Femur (tissue), 1 donor: ENCODE measurements around the gene HEXIM1.

Experiments
- DNase-seq: peaks from one replicate; pipeline ENCODE4 v3.0.0-alpha.2; 2017

Gene HEXIM1

DNA sequence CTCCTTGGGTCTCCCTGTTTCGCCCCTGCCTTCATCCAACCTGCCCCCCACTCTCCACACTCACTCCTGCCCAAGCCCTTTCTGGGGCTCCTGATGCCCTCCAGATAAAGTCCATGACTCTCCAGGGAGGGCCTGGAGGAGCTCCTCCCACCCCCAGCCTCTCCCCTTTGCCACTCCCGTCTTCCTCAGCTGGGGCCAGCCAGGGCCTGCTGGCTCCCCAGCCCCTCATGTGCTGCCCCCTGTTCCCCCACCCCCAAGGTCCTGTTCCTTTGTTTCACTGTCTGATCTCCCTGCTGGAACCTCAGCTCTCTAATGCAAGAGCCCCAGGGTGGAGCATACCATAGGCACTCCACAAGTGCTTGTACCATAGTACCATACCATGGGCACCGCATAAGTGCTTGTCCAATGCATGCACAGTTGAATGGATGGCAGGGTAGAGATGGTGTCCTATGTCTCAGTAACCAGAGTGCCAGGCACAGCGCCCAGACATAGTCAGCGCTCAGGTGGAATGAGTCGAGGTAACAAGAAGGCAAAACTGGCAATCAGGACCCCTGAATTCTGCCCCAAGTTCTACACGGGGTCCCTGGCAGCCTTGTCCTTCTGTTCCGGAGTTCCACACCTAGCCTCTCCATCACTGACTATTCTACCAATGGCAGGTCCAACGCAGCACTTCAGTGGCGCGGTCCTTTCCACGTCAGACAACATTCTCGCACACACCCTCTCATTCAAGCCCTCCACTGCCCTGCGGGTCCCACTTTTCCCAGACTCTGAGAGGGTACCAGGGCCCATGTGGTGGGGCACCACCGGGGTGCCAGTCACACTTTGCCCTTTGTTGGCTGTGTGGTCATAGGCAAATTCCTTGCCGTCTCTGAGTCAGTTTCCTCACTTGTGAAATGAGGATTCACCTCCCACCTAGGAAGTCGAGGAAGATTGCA, 17.3 kb upstream of the HEXIM1 start:
- no peak for DNase-seq

DNA sequence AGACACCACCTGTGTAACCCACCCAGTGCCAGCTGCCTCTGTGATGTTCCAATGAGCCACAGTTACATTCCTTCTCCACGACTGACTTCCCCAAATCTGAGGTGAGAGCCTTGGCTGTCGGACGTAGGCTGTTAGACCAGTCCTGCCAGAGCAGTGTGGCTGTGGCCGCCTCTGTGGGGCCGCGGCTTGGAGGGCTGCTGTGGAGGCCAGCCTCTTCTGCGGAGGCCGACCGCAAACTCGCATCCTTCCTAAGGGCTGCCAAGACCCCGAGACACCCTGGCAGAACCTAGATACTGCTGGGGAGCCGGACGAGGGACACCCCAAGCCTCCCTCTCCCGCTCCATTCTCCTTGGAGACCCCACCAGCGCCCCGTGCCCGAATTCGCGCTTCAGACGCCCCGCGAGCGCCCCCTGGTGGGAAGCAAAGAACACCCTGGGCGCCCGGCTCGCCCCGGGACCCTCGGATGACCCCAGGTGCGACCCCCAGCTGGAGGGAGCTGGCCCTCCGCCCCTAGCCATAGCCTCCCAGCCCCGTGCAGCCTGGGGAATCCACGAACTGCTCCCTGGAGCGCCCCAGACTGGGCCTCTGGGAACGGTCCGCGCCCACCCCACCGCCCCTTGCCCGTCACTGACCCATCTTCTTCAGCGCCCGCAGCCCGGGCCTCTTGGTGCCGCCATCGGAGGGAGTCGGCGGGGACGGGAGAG, 16.5 kb upstream of the HEXIM1 start:
- peak; percentile 74 for DNase-seq

DNA sequence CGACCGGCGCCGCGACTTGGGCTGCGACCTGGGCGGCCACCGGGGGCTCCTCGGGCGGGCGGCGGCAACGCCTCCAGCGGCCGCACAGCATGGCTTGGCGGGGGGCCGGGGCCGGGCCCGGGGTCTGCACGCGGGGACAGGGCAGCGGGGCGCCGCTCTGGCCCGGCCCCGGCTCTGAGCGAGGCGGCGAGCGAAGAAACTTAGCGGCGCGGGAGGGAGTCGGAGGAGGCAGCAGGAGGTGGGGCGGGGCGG, 16.0 kb upstream of the HEXIM1 start, which contains the start of gene PLCD3:
Gene PLCD3, minus strand, starts transcription at position 196 of the 252 bp plus-strand sequence. Its CDS starts 105 bp downstream, at position 91.
- no peak for DNase-seq

DNA sequence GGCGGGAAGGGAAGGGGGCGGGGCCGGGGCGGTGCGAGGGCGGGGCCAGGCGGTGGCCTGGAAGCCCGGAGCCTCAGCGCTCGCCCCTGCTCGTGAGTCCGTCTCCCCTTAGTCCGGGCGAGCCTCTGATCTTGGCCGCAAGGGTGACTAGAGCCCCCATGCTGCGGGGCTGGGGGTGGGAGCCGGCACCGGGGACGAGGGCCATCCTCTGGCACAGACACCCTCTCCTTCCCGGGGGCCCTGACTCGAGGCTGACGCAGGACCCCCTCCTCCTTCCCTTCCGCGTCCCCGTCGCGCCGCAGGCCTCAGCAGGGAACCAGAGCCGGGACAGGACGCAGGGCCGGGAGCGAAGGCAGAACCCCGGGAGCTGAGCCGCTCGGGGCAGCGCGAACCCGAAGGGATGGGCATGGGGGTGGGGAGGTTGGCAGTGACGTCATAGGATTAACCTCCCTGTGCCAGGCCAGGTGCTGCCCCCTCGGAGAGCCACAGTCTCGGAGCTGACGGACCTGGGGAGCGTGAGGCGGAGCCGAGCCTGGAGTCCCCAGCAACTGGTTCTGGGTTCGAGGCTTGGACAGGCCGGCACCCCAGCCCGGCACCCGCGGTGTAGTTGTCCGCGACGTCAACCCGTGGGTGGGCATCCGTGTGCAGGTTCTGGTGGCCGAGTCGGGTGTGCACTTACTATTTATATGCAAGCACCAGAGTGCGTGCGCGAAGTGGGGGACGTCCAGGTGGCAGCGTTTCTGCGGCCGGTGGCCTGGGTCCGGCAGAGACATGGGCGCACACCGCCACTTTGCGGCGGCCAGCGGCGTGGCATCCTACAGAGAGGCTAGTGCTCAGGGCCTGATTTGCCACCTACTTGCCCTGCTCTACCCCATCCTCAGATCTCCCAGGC, 15.5 kb upstream of the HEXIM1 start:
- DNase-seq = peak; percentile 93

DNA sequence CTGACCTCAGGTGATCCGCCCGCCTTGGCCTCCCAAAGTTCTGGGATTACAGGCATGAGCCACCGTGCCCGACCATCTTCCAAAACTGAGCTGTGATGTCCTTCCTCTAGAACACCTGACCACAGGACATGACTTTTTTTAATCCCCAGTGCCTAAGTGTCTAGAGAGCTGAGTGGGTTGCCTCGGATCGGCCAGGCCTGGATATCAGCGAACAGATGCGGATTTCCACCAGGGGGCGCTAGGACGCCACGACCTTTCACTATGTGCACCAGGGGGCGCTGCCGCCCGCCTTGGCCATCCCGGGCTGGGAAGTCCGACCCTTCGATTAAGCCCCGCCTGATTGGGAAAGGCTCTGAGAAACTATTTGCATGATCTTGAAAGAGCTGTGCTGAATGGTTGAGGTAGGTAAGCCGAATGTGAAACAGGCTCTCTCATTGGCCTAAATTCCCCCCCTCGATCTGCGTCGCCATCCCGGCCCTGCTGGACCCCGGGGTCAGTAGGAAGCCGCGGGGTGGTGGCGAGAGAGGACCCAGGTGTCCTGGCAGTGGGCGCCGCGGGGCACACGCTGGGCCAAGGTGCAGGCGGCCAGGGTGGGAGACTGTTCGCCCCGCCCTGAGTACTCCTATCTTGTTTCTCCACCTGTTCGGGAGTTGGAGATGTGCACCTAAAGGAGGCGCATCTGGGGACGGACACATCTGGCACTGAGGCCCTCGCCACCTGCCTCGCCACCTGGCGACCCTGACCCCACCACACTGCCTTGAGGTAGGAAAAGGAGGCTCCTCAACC, 12.9 kb upstream of the HEXIM1 start, which contains the start of gene ACBD4:
Gene ACBD4, plus strand, starts transcription at position 496 of the 786 bp plus-strand sequence. CDS start 458 bp downstream, outside the sequence.
- DNase-seq = peak; percentile 98

DNA sequence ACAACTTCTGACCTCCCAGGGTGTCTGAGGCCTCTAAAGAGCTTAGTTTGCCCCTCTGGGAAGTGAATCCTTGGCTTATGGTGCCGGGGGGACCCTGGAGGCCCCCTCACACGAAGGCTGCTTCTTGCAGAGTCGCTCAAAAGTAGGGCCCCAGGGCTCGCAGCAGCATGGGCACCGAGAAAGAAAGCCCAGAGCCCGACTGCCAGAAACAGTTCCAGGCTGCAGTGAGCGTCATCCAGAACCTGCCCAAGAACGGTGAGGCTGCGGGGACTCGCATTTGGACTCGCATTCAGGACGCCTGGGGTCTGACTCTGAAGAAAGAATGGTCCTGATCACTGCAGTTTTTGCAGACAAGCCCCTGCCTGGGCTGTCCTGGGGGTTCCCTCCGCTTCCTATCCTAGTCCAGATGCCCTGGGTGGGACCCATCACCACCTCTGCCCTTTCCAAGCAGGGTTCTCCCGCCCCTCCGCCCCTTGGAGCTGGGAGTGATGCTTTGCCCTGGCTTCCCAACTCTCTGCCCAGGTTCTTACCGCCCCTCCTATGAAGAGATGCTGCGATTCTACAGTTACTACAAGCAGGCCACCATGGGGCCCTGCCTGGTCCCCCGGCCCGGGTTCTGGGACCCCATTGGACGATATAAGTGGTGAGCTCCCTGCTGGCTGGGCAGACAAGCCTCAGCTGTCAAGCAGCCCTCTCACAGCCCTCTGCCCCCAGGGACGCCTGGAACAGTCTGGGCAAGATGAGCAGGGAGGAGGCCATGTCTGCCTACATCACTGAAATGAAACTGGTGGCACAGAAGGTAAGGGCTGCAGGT, 12.1 kb upstream of the HEXIM1 start:
- peak; percentile 29 for DNase-seq

DNA sequence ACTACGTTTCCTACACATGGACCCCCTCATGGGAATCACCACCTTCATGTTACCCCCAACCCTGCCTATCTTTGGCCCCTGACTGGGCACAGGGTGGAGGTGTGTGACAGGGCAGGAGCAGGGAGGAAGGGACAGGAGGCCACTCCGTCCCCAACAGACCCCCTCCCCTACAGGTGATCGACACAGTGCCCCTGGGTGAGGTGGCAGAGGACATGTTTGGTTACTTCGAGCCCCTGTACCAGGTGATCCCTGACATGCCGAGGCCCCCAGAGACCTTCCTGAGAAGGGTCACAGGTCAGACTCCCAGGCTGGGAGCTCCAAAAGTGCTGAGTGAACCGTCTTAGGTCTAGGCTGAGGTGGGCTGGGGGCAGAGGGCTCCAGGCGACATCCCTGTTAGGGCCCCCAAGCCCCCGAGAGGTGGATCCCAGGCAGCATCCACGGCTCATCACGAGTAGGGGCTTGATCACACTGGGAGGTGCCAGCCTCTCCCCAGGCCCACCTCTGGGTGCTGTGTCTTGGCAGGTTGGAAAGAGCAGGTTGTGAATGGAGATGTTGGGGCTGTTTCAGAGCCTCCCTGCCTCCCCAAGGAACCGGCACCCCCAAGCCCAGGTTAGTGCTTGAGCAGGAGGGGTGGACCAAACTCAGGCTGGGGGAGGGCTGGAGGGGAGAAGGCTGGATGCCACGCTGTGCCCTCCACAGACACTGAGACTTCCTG, 11.3 kb upstream of the HEXIM1 start:
- DNase-seq = peak; percentile 24

DNA sequence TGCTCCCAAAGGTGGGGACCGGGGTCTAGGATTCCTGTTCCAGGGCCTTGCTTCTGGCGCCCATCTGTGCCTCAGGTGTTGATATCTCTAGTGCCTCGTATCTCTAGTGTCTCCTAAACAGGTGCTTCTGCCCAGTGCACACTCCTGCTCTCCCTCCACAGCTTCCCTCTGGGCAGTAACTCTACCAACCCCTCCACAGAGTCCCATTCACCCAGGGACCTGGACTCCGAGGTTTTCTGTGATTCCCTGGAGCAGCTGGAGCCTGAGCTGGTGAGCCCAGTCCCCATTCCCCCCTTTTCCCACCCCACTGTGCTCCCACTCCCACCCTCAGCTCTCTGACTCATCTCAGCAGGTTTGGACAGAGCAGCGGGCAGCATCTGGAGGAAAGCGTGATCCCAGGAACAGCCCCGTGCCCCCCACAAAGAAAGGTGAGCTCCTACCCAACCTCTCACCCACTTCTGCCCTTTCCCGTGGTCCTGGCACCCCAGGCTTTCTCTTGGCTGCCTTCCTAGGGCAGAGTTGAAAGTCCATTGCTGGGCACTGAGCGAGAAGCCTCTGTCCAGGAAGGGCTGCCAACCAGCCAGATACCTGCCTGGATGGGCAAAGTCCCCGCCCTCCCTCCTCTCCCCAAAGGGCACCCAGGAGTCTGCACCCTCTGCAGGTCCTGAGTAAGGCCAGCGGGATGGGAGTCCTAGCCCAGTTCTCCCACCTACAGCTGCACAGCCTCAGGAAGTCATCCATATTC, 10.5 kb upstream of the HEXIM1 start:
- peak; percentile 17 for DNase-seq

DNA sequence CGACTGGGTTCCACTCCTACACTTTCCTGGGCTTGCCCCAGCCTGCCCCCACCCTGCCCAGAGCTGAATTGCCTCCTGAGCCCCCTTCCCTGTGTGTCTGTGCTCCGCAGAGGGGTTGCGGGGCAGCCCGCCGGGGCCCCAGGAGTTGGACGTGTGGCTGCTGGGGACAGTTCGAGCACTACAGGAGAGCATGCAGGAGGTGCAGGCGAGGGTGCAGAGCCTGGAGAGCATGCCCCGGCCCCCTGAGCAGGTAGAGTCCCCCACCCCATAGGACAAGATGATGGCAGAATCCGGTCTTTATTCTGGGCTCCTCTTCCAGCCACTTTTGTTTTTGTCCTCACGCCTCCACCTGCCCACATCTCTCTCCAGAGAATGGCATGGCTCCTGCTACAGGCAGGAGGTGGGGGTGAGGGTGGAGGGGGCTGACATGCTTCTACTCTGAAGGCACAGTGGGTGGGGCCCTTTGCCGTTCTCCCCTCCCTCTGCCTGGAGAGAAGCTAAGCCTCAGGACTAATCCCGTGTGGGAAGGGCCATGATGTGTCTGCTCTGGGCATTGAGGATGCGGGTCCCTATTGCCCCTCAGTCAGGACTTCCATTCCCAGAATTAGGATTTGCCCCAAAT, 9.3 kb upstream of the HEXIM1 start:
- DNase-seq = peak; percentile 15

DNA sequence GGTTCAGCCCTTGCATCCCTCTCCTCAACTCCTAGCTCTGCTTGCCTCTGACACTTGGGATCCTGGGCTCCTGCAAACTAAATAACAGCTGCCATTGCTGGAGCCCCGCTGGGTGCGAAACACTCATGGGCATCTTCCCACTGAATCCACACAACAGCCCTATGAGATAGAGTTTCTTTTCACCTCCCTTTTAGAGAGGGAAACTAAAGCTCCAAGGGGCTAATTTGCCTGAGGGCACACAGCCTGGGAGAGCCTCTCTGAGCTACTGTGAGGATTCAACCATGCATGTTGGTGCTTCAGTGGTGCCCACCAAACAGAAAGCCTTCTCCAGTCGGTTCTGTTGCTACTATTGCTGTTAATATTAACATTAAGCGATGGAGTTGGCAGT, 8.7 kb upstream of the HEXIM1 start:
- no peak for DNase-seq

DNA sequence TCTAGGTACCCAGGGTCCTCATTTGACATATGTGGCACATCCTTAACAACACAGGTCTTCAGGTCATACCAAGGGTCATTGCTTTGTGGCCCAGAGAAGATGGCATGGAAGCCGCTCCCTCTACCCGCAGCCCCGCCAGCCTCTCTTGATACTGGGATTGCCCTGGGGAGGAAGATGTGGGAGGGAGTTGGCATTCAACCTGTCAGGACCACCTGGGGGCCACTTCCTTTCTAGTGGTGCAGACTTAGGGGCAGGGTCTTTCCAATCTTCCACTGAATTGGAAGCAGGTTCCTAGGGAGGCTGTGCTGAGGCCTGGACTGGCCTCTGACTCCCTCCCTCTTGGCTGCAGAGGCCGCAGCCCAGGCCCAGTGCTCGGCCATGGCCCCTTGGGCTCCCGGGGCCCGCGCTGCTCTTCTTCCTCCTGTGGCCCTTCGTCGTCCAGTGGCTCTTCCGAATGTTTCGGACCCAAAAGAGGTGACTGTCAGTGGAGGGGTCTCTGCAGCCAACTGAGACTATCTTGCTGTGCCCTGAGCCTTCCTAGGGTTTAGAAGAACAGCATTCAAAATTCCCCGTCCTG, 5.1 kb upstream of the HEXIM1 start:
- peak; percentile 30 for DNase-seq

DNA sequence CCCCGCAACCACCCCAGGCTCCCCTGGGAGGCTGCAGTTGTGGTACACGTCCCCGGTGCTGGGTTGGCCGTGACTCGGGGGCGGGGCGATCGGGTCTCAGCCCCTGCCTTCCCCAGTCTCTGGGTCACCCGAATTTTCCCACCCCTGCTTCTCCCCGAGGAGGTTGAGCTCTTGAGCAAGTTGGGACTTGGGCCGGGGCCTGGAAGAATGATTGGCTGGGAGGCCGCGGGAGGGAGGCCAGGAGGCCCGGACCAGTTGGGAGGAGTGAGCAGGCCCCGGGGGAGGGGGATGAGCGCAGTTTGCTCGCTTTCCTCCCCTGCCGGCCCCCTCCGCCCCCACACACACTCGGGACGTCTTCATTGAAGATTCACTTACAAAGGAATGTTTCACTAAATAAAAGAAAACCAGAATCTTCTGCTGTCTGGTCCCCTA, 4.5 kb upstream of the HEXIM1 start:
- DNase-seq = peak; percentile 92

DNA sequence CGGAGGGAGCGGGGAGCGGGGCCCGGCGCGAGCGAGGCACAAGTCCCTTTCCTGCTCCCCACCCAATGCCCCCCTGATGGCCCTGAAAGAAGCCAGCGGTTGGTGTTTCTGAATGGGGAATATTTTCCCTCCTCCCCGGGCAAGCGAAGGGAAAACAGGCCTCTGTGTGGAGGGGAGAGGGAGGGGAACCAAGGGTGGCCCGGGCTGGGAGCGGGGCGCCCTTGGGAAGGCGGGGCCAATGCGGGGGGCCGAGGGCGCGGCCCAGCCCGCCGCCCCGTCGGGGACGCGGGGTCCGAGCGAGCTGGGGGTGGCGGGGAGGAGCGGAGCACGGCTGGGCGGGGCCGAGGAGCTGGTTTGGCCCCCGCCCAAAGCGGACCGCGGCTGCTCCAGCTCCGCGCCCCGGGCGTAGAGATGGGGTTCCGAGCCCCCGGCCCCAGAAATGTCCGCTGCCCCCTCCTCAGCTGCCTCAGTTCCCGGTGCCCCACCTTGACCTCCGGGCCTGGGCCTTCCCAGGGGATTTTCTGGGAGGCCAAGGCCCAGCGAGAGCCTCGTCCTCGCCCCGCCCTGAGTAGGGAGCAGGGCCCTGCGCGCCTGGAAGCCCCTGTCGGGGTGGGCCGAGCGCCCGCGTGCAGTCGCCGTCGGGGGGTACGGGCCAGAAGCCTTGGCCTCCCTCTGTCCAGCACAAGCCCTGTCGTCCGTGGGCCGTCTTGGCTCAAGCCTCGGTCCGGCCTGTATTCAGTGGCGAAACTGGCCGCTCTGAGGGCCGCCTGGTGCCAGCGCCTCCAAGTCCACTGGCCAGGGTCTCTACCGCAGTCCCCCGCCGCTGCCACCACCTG, 3.9 kb upstream of the HEXIM1 start:
- peak; percentile 42 for DNase-seq

DNA sequence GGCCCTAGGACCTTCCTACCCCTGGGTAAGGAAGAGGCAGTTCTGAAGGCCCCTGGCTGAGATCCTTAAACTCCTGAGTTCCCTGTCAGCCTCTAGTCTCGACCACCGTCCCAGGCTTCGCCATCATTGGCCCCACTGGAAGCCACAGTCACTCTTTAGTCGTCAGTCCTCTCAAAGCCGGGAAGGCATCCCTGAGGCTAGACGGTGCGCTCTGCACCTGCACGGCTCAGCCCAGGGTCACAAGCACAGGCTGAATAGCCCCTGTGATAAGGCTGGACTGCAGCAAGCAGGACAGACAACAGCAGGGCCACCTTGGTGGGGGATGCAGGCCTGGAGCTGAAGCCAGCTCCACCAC, 3.3 kb upstream of the HEXIM1 start:
- peak; percentile 31 for DNase-seq

DNA sequence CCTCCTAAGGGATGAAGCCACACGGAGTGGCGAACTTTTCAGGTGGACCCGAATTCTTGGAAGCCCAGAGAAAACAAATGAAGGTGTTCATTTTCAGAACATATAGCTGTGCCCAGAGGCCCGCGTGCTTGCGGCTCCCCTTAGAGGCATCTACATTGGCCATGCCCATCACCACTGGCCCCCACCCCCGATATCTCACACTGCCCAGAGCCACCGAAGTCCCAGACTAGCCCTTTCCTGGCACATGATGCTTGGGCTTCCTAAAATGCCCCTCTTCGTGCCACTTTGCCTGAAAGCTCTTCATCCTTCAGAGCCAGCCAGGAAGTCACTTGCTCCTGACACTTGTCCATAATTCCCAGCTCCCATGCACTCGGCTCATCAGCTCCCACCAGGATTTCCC, 2.1 kb upstream of the HEXIM1 start:
- DNase-seq = peak; percentile 27

DNA sequence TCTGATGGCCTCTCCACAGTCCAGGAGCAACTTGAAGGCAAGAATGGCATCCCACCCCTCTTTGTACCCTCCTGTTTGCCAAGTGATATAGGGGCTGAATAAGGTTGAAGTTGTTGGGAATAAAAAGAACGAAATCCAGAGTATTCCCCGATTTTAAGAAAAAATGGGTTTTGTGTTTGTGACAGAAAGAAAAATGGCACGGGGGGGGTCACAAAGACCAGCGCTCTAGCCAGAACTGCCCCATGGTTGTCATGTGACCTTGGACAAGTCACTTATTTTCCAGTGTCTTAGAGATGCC, 1.7 kb upstream of the HEXIM1 start:
- no peak for DNase-seq

DNA sequence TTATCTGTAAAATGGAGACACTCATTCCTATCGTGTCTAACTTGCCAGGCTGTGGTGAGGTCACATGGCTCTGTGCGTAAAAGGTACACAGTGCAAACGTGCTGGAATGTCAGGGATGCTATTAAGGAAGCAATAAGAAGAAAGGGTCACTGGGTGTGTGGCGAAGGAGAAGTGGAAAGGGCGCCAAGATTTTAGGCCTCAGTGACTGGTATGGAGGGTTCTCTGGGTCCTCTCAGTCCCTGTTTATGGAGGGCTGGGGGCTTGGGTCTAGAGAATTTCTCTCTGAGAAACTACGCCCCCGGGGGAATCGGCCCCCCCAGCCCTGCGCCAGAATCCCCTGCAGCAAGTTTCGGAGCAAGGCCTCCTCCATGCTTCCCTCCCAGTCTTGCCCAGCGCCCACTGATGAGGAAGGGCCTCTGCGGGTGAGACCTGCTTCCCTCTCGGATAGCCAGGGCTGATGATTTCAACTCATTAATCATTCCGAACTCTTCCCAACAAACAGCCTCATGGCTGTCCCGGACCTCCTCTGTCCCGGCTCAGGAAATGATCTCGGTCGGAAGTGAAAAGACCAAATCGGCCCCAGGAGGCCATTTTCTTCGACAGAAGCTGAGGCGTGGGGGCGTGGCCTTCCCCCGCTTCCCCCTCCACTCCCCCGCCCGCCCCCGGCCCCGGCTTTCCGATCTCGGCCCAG, 1.2 kb upstream of the HEXIM1 start:
- DNase-seq = peak; percentile 91
